NCI-H345 (cell line): Measurements from ENCODE around the gene P2RY4.
"Not testable (repeated sequence)": the region's sequence is repeated elsewhere in the genome, so short reads cannot be mapped to it uniquely, and the experiment has no call there.

Source experiments
- DNase-seq: peaks from one replicate; lab custom pipeline; 2025; lab: John Stamatoyannopoulos, UW

Gene P2RY4

DNA sequence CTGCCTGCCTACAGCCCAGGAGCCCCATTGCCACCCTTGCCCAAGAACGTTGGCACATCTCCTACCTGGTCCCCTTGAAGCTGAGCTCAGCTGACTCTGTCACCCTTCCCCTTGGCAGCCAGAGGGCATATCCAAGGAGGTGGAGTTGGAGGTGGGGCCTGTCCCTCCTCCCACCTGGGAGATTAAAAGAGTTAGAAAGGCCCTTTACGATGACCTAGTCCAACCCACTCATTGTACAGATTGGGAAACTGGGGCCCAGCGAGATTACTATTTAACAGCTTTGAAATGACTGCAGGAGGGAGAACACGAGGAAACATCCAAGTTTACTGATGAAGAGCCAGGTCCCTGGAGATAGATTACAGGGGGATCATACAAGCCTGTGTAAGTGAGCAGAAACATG, at the start of gene P2RY4:
P2RY4 (minus strand) TSS at position 101 of the 400 bp plus-strand sequence. CDS start 580 bp downstream, outside the sequence.
- no peak for DNase-seq

DNA sequence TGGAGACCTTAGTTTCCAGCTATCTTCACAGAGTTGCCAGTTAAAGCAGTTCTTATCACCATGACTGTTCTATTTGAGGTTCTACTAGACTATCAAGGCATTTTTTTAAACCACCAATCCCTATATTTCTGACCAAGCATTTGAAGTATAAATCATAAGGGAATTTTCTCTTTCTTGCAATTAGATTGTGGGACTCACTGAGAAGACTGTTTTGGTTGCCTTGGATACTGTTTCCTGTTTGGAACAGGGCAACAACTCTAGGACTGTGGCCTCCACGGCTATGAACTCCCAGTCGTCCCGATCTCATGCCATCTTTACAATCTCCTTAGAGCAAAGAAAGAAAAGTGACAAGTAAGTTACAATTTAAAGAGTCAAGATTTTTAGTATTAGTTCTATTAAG, 41.7 kb upstream of the P2RY4 start:
- no peak for DNase-seq

DNA sequence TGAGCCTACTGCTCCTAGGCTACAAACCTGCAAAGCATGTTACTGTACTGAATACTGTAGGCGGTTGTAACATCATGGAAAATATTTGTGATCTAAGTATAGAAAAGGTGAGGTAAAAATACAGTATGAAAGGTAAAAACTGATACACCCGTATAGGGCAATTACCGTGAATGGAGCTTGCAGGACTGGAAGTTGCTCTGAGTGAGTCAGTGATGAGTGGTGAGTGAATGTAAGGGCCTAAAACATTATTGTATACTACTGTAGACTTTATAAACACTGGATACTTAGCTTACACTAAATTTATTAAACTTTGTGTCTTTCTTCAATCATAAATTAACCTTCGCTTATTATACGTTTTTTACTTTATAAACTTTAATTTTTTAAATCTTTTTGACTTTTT, 33.6 kb upstream of the P2RY4 start:
- no peak for DNase-seq

DNA sequence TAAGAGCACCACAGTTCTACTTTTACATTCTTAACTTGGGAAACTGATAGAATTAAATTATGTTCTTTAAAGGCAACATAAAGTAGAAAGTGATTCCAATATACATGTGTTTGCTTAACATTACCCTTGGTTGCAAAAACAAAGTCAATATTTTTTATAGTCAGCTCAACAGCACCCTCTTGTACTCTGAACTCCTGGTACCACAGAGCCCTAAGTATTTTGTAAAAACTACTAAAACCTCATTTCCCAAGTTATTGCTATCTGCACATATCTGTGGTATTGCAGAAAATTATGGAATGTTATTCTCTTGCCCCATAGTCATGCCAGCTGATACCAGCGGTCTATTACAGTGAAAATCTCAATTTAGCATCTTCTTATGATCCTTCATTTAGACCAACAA, 32.8 kb upstream of the P2RY4 start:
- DNase-seq: no peak

DNA sequence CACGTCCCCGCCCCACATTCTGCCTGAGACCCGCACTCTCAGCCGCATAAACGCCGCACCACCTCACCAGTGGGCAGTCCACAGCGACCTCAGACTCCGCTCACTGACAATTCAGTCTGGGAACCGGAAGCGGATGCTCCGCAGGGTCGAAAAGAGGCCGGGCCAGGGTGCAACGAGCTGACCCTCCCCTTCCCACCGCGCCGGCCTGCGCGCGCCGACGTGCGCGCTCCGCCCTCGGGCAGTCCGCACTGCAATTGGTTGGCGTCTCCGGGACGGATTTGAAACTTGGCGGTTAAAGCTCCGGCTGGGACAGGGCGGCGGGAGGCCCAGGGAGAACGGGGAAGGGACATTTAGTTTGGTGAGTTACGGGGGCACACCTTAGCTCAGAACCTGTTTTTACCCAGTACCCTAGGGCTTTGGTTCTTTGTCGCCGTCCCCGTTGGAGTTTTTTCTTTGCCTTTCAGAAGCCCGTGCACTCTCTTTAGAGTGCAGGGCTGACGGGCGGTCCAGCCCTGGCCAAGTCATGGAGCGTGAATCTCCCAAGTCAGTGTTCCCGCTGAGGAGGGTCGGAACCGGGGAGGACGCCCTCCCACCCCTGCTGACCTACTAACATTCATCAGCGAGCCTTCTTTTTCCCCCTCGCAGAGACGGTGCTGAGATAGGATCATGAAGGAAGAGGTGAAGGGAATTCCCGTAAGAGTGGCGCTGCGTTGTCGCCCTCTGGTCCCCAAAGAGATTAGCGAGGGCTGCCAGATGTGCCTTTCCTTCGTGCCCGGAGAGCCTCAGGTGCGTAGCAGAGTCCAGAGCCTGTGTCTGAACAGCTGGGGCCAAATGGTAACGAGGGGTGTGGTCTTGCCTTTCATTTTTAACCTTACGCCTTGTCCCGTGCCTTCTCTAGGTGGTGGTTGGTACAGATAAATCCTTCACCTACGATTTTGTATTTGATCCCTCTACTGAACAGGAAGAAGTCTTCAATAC, 30.1 kb upstream of the P2RY4 start, which contains the start of the genes KIF4A and PDZD11:
KIF4A (plus strand) TSS at position 312 of the 978 bp plus-strand sequence; CDS start at position 667, 355 bp downstream.
PDZD11 (minus strand) TSS at position 135 of the 978 bp plus-strand sequence. CDS start 586 bp downstream, outside the sequence.
- peak; percentile 84 for DNase-seq

DNA sequence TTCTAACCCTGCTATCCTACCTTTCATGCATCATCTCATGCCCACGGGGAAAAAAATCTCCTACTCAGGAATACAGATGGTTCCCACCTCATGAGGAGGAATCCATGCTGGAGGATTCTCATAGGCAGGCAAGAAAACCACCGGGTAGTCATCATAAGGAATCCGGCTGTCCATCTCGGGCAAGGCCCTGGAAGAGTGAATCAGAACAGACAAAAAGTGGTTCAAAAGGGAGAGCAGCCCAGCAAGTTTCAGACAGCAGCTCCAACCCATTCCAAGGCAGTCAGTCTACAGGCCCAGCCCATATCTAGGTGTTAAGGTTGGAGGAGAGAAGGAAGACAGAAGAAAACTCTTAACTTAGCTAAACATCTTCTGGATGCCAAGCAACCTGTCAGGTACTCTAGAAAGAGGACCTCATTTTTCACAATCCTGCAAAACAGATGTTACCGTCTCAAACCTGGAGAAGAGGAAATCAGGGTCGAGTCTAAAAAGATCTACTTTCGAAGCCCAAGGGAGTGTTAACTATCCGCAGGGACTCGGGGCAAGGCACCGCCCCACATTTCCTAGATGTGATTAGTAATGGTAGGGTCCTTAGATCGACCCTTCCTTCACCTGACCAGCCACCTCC, 29.3 kb upstream of the P2RY4 start:
- no peak for DNase-seq

DNA sequence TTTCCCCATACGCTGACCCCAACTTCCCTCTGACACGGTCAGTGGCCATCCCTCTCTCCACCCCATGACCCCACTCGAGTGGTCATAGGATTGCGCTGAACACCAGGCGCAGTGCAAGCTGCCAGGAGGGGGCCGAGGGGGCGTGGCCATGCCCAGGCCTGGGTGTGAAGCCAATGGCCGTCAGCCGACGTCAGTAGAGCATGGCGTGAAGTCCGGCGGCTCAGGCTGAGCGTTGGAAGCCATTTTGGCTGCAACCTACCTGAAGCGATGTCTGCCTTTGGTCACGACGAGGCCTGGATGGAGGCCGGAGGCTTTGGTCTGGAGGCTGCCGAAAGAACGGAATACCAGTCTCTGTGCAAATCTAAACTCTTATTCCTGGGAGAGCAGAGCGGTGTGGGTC, 21.9 kb upstream of the P2RY4 start, which contains the start of gene RAB41:
RAB41 (plus strand) TSS at position 222 of the 400 bp plus-strand sequence; CDS start at position 268, 46 bp downstream.
- DNase-seq: no peak

DNA sequence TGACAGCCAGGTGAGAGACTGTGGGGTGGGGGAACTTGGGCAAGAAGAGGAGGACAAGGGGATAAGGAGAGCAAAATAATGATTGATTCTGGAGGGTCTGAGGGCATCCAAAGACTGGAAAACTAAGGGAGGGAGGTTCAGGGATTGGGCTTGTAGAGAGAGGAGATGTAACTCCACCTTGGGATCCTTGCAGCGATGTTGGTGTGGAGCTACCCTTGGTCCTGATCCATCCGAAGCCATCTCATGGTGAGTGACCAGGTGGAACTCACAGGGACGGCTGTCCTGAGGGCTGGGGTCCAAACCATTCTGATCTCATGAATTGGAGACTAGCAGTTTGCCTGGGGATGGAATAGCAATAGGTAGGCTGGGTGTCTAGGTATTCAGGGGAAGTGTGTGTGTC, 20.6 kb upstream of the P2RY4 start:
- DNase-seq: no peak

DNA sequence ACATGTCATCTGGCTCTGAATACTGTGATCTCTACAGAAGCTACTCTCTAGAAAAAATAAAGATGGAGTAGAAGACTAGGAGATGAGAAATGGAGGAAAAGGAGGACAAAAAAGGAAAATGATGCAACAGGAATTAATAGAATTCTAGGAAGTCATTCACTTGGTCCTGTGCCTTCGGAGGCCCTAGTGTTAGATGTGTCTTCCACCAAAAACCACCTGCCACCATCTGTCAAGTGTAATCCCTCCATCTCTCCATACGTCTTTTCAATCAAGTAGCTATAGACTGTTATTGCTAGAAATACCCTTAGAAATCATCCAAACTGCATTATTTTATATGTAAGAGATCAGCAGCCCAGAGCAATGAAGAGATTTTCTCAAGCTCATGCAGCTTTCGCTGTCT, 19.1 kb upstream of the P2RY4 start:
- no peak for DNase-seq

DNA sequence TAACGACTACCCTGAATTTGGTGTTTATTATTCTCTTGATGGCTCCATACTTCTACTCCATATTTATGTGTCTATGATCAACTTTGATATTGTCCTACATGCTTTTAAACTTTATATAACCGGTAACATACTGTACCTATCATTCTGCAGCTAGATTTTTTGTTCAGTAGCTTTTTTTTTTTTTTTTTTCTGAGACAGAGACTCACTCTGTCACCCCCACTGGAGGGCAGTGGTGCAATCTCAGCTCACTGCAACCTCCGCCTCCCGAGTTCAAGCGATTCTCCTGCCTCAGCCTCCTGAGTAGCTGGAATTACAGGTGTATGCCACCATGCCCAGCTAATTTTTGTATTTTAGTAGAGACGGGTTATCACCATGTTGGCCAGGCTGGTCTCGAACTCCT, 14.0 kb upstream of the P2RY4 start:
- DNase-seq: not testable (repeated sequence)

DNA sequence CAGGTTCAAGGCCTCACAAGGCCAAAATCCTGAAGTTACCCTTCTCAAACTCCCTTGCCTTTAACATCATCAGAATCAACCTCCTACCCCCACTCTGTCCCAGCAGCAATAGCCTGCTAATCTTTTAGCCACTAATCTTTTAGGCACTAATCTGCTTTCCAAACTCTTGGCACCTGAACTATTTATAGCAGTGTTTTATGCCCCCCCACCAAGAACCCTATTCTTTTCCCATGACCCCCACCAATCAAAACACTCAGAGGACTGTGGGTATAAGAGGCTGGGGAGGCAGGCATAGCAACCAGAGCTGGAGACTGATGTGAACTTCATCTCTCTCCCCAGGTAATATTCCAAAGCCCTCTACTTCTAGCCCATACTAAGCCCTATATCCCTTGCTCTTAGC, 8.0 kb upstream of the P2RY4 start, which contains the start of gene ARR3:
ARR3 (plus strand) TSS at position 301 of the 400 bp plus-strand sequence. CDS start 1,052 bp downstream, outside the sequence.
- DNase-seq: no peak

DNA sequence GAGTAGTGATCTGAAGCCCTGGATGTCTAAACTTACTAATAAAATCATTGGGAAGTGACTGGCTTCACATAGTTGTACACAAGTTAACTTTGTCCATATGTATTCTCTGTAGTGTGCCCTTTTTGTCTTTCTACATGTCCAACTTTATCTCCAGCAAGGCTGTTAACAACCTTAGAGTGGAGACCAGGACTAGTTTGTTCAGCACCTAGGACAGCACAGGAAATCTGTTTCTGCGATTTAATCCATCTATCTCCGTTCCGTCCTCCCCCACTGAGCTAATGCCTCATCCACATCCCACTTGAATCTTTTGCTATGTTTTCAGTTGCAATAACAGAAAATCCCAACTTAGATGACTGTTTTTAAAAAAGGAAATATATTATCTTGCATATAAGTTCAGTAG, 4.8 kb upstream of the P2RY4 start:
- no peak for DNase-seq

DNA sequence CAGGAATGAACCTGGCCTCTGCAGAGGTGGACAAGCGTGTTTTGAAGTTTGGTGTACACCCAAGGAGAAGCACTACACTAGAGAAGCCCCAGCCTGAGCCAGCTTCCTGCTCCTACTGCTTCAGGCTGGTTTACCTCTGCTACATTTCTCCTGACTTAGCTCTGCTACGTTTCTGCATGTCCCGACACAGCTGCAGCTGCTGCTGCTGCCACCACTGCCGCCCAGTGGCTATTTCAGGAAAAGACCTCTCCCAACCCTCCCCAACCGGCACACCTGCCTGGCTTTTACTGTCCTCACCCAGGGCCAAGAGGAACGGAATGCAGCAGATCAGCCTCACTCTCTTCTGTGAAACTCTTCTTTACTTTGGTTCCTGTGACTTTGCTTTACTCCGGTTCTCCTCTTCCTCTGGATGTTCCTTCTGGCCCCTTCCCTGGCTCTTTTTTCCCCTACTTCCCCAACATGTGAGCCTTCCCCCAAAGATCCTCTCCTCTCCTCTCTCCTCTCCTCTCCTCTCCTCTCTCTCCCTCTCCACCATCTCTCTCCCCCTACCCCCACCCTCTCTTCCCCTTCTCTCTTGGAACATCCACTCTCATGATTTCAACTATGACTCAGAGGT, 3.1 kb upstream of the P2RY4 start:
- DNase-seq: peak; percentile 62

DNA sequence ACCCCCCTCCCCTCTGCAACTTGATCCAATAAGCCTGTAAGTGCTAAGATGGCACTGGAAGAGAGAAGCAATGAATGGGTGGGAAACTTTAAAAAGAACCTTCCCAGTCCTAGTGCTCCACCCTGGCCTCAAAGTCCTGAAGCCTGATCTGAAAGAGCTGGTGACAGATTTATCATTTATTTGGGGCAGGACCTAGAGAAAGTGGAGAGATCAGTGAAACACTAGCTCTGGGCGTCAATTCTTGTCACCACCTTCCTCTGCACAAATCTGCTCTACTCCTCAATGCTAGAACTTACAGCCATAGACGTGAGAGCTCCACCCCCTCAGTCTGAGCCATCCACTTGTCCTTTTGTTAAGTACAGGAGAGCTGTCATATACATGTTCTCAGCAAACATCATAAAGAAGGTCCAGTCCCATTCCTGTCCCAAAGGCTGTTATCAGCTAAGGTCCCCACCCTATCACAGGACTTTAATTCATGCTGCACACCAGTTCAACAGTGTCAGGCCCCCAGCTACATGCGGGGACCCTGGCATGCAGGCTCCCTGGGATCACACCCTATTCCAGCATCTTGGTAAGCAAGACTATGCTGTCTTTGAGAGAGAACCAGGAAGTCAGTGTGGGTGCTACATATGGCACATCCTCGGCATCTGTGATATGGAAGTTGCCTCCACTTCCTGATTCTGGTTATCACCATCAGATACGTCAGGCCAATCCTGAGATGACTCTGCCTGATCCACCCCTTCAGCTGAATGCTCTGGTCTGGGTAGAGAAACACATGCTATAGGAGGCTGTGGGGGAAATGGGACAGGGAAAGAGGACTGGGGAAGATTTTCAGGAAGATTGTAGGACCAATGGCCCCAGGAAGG, 2.3 kb downstream of the P2RY4 start:
- DNase-seq: no peak

DNA sequence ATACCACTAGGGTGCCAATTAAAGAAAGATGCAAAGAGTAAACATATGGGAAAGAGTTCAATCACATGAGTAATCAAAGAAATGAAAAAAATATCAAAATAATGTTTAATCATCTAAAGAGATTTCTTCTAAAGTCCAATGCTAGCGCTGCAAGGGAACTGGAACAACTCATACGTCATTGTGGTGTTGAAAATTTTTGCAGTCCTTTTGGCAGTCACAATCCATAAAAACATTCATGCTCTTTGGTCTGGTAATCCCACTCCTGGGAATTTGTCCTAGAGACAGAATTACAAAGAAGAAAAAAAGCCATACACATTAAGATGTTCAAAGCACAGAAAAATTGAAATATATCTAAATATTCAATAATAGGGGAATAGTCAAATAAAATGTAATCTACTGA, 4.6 kb downstream of the P2RY4 start:
- DNase-seq: no peak

DNA sequence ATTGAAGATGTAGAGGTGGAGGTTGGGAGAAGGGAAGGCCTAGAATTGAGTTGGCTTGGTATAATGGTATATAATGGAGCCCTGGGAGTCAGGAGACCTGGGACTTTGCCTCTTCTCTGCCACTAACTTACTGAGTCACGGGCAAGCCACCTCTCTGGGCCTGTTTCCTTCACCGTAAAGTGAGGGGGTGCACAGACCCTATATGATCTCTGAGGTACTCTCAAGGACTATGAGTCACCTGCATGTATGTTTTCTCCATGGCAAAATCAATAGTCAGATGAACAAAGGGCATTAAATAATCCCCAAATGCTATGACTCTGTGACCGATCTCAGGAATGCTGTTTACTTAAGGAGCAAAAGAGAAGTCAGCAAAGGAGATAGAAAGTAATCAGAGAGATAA, 5.1 kb downstream of the P2RY4 start:
- no peak for DNase-seq

DNA sequence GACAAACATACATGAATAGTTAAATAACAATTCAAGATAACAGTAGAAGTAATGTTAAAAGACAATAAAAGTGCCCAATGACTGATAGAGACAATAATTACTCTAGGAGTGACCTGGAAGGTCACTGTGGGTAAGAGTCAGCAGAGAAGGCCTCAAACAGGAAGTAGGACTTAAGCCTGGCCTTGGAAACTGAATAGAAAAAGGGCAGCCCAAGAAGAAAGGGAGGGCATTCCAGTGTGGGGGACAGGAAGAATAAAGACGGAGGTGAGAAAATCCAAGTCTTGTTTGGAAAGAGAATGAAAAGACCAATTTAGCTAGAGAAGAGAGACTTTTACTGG, 6.0 kb downstream of the P2RY4 start:
- no peak for DNase-seq

DNA sequence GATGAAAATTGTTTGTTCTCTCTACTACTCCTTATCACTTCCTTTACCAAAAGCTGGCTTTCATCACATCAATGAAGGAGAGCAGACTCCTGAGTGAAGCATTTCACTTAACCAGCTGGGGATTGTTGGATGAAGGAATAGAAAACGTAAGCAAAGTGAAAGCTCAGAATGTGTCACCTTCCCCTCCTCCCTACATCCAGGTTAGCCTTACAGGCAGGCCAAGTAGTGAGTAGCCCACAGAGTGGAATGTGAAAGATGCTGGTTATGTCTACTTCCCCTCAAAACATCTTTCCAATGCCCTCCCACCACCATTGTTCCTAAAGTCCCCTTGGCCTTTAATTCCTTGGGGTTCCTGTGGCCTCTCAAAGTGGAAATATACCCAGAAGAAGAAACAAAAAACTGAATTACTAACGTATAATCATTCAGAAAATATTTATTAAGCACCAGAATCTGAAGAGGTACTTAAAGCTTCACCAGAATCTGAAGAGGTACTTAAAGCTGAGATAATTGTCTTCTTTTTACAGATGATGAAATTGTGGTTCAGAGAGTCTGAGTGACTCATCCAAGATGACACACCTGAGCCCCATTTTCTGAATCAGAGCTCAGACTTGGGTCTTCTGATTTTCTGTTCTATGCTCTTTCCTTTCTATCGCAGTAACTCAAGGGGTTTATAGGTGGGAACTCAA, 6.5 kb downstream of the P2RY4 start:
- DNase-seq: no peak

DNA sequence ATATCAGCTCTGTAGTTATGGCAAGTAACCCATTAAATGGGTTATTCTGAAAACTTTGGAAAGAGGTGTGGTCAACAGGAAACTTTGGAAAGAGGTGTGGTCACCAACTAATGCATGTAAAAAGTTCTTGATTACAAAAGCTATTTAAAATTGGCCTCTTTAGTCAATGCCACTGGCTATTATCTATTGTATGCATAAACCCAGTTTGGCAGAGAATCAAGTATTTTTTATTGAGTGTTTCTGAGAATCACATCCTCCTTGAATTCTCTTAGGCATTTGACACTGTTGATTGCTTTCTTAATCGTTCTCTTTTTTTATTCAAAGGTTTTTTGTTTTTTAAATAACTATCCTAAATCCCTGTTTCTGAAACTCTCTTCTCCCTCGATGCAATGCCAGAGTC, 7.5 kb downstream of the P2RY4 start:
- DNase-seq: no peak

DNA sequence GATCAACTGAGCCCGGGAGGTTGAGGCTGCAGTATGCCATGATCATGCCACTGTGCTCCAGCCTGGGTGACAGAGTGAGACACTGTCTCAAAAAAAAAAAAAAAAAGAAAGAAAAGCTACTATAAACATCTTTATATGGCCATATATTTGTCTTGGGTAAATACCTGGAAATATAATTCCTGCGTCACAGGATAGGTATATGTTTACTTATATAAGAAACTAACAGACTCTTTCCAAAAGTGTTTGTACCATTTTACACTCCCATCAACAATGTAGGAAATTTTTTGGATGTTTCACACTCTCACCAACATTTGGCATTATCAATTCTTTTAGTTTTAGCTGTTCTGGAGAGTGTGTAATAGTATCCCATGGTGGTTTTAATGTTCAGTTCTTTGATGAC, 12.8 kb downstream of the P2RY4 start:
- DNase-seq: no peak

DNA sequence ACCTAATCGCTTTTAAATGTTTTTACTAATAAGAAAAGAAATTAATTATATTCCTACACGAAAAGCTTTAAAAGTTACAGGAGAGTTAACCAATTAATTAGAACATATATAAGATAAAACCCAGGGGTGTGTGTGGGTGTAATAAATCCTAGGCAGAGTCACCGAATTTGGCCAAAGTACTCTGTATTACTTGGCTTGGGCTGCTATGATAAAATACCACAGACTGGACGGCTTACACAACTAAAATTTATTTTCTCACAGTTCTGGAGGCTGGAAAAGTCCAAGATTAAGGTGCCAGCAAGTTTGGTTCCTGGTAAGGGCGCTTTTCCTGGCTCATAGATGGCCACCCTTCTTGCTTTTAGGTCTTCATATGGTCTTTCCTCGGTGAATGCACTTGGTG, 15.1 kb downstream of the P2RY4 start:
- DNase-seq: no peak
